Thoracic aorta (tissue), 2 donors: Measurements from ENCODE around the gene TRNP1. TPM values are rescaled to one million over a fixed set of nuclear protein-coding genes. Genes with fewer than 3 reads are reported as not detected.
"Not testable (repeated sequence)": the region's sequence is repeated elsewhere in the genome, so short reads cannot be mapped to it uniquely, and the experiment has no call there.

ENCODE experiments used
- ATAC-seq: fragments of 150-250 bp; one replicate; pipeline ENCODE4 v1.8.0; 2017; ENCODE audit warnings: low read depth; ENCODE audit not compliant: insufficient number of reproducible peaks, low FRiP score
- DNase-seq: peaks from one replicate; pipeline ENCODE4 v3.0.0-alpha.2; 2020; ENCODE audit warnings: low spot score
- H3K27ac ChIP-seq, 2 donors: fragments of 200-600 bp; sonication (generic); 1 replicate in 1 of 2; 2 replicates in 1 of 2; pipeline ENCODE4 v1.5.1; 2016; ENCODE audit warnings: mild to moderate bottlenecking in 2 of 2, moderate library complexity in 2 of 2
- H3K27me3 ChIP-seq: fragments of 200-600 bp; sonication (generic); replicated peaks from 2 replicates; pipeline ENCODE4 v1.6.0; 2016; ENCODE audit warnings: mild to moderate bottlenecking; ENCODE audit not compliant: insufficient read depth
- H3K36me3 ChIP-seq: fragments of 200-600 bp; sonication (generic); one replicate; pipeline ENCODE4 v1.5.1; 2016
- H3K4me1 ChIP-seq, 2 donors: fragments of 200-600 bp; sonication (generic); 1 replicate in 1 of 2; 2 replicates in 1 of 2; pipeline versions ENCODE4 v1.5.1 to v1.6.0; 2016; ENCODE audit warnings: low read depth in 2 of 2, mild to moderate bottlenecking in 1 of 2; ENCODE audit not compliant: control insufficient read depth in 1 of 2
- H3K4me3 ChIP-seq: fragments of 200-600 bp; sonication (generic); 2 replicates; pipeline ENCODE4 v1.5.1; 2016; ENCODE audit warnings: mild to moderate bottlenecking
- H3K9me3 ChIP-seq: fragments of 200-600 bp; sonication (generic); 2 replicates; pipeline ENCODE4 v1.5.1; 2016
- total RNA-seq, 2 donors: library from RNA; depleted of rRNA; stranded (reverse); fragments of >200 nt; gene quantifications; one replicate each; pipeline versions ENCODE4 v1.1.0 to v1.2.3, GENCODE V29; 2016
- TF ChIP-seq, protein P1 (sequence below): fragments of 200-600 bp; sonication (generic); IDR thresholded peaks from one replicate; pipeline ENCODE4 v1.5.1; 2019; ENCODE audit warnings: antibody characterized with exemption

The TRNP1 gene, protein sequence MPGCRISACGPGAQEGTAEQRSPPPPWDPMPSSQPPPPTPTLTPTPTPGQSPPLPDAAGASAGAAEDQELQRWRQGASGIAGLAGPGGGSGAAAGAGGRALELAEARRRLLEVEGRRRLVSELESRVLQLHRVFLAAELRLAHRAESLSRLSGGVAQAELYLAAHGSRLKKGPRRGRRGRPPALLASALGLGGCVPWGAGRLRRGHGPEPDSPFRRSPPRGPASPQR
- 10 to 100 TPM; 26.4 to 34.9 TPM for total RNA-seq

DNA sequence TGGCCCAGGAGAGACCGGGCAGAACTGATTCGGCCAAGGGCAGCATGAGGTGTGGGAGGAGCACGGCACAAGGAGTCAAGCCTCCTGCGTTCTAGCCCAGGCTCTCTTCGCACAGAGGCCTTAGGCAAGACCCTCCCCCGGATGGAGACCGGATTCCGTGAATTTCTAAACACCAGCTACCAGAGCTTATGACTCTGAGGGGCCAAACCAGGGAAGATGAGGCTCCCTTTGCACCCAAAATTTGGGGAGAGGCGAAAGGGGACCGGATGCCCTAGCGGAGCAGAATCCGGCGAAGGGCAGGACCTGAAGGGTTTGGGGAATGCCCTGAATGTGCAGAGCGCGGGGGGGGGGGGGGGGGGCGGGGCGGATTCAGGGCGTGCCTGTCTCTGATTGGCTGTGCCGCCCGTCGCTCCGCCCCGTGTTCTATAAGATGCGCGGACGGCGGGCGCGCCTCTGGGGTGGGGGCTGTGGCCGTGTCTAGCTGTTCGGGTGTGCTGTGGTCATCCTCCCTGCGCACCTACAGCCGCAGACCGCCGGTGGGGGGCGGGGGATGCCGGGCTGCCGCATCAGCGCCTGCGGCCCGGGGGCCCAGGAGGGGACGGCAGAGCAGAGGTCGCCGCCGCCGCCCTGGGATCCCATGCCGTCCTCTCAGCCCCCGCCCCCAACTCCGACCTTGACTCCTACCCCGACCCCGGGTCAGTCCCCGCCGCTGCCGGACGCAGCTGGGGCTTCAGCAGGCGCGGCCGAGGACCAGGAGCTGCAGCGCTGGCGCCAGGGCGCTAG lies at the start of gene TRNP1:
Gene TRNP1 (plus strand): TSS at position 456 of the 783 bp plus-strand sequence. CDS start 95 bp downstream, at position 551.
- Histone ChIP-seq H3K27me3 (no peaks in the 10 kb centered on the region), H3K9me3 (no peaks in the 10 kb centered on the region), H3K27ac (peak within 1 kb of the TSS; percentile 54 to 65), H3K4me1 (peaks cover 15 to 47% of the 10 kb centered on the region in 2 donors), H3K4me3 (peak within 1 kb of the TSS; percentile 92), H3K36me3 (no peaks in the 10 kb centered on the region)
- DNase-seq (no peak), ATAC-seq (no peak)
- TF ChIP-seq, protein P1, sequence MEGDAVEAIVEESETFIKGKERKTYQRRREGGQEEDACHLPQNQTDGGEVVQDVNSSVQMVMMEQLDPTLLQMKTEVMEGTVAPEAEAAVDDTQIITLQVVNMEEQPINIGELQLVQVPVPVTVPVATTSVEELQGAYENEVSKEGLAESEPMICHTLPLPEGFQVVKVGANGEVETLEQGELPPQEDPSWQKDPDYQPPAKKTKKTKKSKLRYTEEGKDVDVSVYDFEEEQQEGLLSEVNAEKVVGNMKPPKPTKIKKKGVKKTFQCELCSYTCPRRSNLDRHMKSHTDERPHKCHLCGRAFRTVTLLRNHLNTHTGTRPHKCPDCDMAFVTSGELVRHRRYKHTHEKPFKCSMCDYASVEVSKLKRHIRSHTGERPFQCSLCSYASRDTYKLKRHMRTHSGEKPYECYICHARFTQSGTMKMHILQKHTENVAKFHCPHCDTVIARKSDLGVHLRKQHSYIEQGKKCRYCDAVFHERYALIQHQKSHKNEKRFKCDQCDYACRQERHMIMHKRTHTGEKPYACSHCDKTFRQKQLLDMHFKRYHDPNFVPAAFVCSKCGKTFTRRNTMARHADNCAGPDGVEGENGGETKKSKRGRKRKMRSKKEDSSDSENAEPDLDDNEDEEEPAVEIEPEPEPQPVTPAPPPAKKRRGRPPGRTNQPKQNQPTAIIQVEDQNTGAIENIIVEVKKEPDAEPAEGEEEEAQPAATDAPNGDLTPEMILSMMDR, result no peak

DNA sequence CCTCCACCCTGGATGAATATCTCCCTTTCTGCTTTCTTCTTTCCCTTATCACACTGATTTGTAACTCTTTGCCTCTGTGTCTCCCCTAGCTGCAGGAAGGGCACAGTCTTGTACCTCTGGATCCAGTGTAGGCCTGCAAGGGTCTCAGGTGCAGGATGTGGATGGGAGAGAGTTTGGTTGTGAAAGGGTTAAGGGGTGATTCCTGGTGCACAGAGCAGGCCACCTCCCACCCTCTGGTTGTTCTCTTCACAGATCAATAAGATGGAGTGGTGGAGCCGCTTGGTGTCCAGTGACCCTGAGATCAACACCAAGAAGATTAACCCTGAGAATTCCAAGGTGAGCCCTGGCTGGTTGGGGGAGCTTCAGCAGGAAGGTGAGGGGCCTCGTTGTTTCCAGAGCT lies 48.4 kb upstream of the TRNP1 start:
- H3K4me1 ChIP-seq, result no peaks in the 10 kb centered on the region
- H3K4me3 ChIP-seq, result no peak overlapping the region
- no peak overlapping the region for H3K27ac ChIP-seq
- H3K9me3 ChIP-seq, result no peaks in the 10 kb centered on the region
- no peaks in the 10 kb centered on the region for H3K27me3 ChIP-seq
- peaks cover 46% of the 10 kb centered on the region for H3K36me3 ChIP-seq
- DNase-seq (no peak), ATAC-seq (no peak)
- TF ChIP-seq, protein P1, result no peak

DNA sequence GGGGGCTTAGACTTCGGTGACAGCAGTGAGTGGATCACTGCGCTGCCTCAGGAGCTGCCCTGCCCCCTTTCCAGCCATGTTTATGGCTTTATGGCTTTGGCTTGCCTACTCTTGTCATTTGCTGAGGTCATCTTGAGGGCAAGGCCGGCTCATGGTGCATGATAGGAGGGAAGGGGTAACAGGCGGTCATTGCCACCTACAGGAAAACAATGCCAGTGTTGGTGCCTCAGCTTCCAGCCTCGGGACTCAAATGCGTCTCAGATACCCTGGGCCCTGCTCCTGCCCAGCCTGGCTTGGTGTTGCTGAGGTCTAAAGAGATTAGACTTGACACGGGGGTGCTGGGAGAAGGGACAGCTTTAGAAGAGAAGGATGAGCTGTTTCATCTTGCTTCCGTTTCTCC lies 47.8 kb upstream of the TRNP1 start:
- H3K36me3 ChIP-seq, result peaks cover 46% of the 10 kb centered on the region
- H3K4me3 ChIP-seq, result no peak overlapping the region
- TF ChIP-seq, protein P1, result no peak
- no peak for DNase-seq
- no peaks in the 10 kb centered on the region for H3K9me3 ChIP-seq
- no peaks in the 10 kb centered on the region for H3K4me1 ChIP-seq
- no peaks in the 10 kb centered on the region for H3K27me3 ChIP-seq
- no peak overlapping the region for H3K27ac ChIP-seq
- no peak for ATAC-seq

DNA sequence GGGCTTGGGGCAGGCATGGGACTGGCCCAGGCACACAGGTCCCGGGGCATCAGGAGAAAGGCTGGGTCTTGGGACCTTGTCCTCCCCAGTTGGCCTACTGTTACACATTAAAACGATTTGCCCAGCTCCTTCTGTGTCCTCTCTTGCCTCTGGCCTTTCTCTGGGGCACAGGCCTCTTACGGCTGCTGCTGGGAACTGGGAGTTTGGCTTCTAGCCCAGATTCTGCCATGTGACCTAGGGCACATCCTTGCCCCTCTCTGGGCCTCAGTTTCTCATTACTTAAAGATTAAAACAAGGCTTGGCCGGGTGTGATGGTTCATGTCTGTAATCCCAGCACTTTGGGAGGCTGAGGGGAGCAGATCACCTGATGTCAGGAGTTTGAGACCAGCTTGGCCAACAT lies 47.2 kb upstream of the TRNP1 start:
- no peaks in the 10 kb centered on the region for H3K27me3 ChIP-seq
- no peaks in the 10 kb centered on the region for H3K9me3 ChIP-seq
- TF ChIP-seq, protein P1, result no peak
- H3K4me1 ChIP-seq, result no peaks in the 10 kb centered on the region
- H3K4me3 ChIP-seq, result no peak overlapping the region
- no peak for ATAC-seq
- H3K36me3 ChIP-seq, result peaks cover 44% of the 10 kb centered on the region
- no peak for DNase-seq
- H3K27ac ChIP-seq, result no peak overlapping the region

DNA sequence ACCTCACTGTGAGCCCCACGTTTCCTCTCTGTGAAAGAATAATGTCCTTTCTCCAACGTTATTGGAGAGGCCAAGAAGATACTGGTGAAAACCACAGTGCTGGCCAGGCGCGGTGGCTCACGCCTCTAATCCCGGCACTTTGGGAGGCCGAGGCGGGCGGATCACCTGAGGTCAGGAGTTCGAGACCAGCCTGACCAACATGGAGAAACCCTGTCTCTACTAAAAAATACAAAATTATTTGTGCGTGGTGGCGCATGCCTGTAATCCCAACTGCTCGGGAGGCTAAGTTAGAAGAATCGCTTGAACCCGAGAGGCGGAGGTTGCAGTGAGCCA lies 44.8 kb upstream of the TRNP1 start:
- not testable (repeated sequence) for DNase-seq, H3K4me3 ChIP-seq, H3K4me1 ChIP-seq, H3K27me3 ChIP-seq, ATAC-seq, H3K27ac ChIP-seq, H3K9me3 ChIP-seq
- H3K36me3 ChIP-seq, result peaks cover 21% of the 10 kb centered on the region
